Gastroesophageal sphincter (tissue), 3 donors: ENCODE measurements around the gene ATP5MK.

ENCODE experiments used
- CTCF ChIP-seq, 4 experiments: fragments of 200-600 bp in 2 of 4; fragments of 450-650 bp in 2 of 4; sonication (generic) in 1 of 4; IDR thresholded peaks; one replicate each; pipeline ENCODE4 v1.5.1; 2017 to 2019; ENCODE audit warnings: antibody characterized with exemption in 4 of 4, mild to moderate bottlenecking in 2 of 4, moderate library complexity in 2 of 4
- EP300 ChIP-seq: sonication (generic); formaldehyde crosslinking; IDR thresholded peaks from one replicate; pipeline ENCODE4 v1.6.1; 2017; ENCODE audit warnings: antibody characterized with exemption, mild to moderate bottlenecking
- POLR2A ChIP-seq, 2 donors: fragments of 450-650 bp; IDR thresholded peaks; one replicate each; pipeline ENCODE4 v1.6.1; 2017; ENCODE audit warnings: antibody characterized with exemption in 2 of 2, mild to moderate bottlenecking in 2 of 2, moderate library complexity in 1 of 2
- POLR2AphosphoS5 ChIP-seq: sonication (generic); formaldehyde crosslinking; IDR thresholded peaks from one replicate; pipeline ENCODE4 v1.6.1; 2017; ENCODE audit warnings: antibody characterized with exemption

GRCh38 chr10:103440416-103440815, 44.1 kb upstream of the ATP5MK start:
- TF ChIP-seq POLR2AphosphoS5 (no peak), CTCF (IDR thresholded peaks at IDR 0.05) (no peak), POLR2A (IDR thresholded peaks at IDR 0.05) (no peak), EP300 (no peak)
